Smooth muscle cell (in vitro differentiated cells): ENCODE data around the gene UQCC3. TPM values are rescaled to one million over a fixed set of nuclear protein-coding genes. Genes with fewer than 3 reads are reported as not detected.

Source experiments
- DNase-seq: peaks from one replicate; lab custom pipeline; 2025; ENCODE audit not compliant: unreplicated experiment; lab: John Stamatoyannopoulos, UW
- H2AFZ ChIP-seq: fragments of 200-600 bp; sonication (generic); 2 replicates; pipeline ENCODE4 v1.6.0; 2016; ENCODE audit warnings: antibody characterized with exemption, low read depth, mild to moderate bottlenecking
- H3F3A ChIP-seq: fragments of 200-600 bp; sonication (generic); 2 replicates; pipeline ENCODE4 v1.6.0; 2017; ENCODE audit warnings: antibody characterized with exemption, low read depth
- H3K27ac ChIP-seq: fragments of 200-600 bp; sonication (generic); 2 replicates; pipeline ENCODE4 v1.5.1; 2016; ENCODE audit warnings: low read depth, mild to moderate bottlenecking
- H3K27me3 ChIP-seq: fragments of 200-600 bp; sonication (generic); 2 replicates; pipeline ENCODE4 v1.6.1; 2016; ENCODE audit warnings: low read depth, mild to moderate bottlenecking
- H3K36me3 ChIP-seq: fragments of 200-600 bp; sonication (generic); 2 replicates; pipeline ENCODE4 v1.5.1; 2016; ENCODE audit warnings: low read depth
- H3K4me1 ChIP-seq: fragments of 200-600 bp; sonication (generic); 2 replicates; pipeline ENCODE4 v1.5.1; 2016; ENCODE audit warnings: low read depth
- H3K4me2 ChIP-seq: fragments of 200-600 bp; sonication (generic); 2 replicates; pipeline ENCODE4 v1.6.0; 2016; ENCODE audit warnings: mild to moderate bottlenecking
- H3K4me3 ChIP-seq: fragments of 200-600 bp; sonication (generic); 2 replicates; pipeline ENCODE4 v1.5.1; 2016; ENCODE audit warnings: mild to moderate bottlenecking
- H3K79me2 ChIP-seq: fragments of 200-600 bp; sonication (generic); 2 replicates; pipeline ENCODE4 v1.6.0; 2016; ENCODE audit warnings: low read depth, mild to moderate bottlenecking
- H3K9ac ChIP-seq: fragments of 200-600 bp; sonication (generic); 2 replicates; pipeline ENCODE4 v1.6.0; 2016; ENCODE audit warnings: low read depth
- H3K9me3 ChIP-seq: fragments of 200-600 bp; sonication (generic); replicated peaks from 2 replicates; pipeline ENCODE4 v1.5.1; 2016; ENCODE audit warnings: low read depth
- H4K20me1 ChIP-seq: fragments of 200-600 bp; sonication (generic); 2 replicates; pipeline ENCODE4 v1.6.0; 2016; ENCODE audit warnings: low read depth
- WGBS: methylation state at CpG from one replicate; pipeline ENCODE4 v1.1.7; 2016; ENCODE audit warnings: low lambda C conversion rate; 5-methylcytosine and 5-hydroxymethylcytosine counted together
- polyA plus RNA-seq: library from polyadenylated mRNA; unstranded; fragments of >200 nt; fragmentation: Nextera tagmentation; extraction: Ambion mirVana; gene quantifications from 2 replicates; pipeline ENCODE4 v1.2.1, GENCODE V29; 2016
- total RNA-seq: library from RNA; depleted of rRNA; stranded (reverse); fragments of >200 nt; gene quantifications from 2 replicates; pipeline ENCODE4 v1.2.3, GENCODE V29; 2014
- TF ChIP-seq, protein P1 (sequence below): fragments of 200-600 bp; sonication (generic); IDR thresholded peaks from 2 replicates; pipeline ENCODE4 v1.5.1; 2017; ENCODE audit warnings: borderline replicate concordance, mild to moderate bottlenecking, antibody characterized with exemption; ENCODE audit not compliant: insufficient read depth, poor library complexity, severe bottlenecking

The UQCC3 gene
- total and polyA plus RNA-seq, 2 experiments from 2014 or later, result 7.7 to 14.4 TPM

DNA sequence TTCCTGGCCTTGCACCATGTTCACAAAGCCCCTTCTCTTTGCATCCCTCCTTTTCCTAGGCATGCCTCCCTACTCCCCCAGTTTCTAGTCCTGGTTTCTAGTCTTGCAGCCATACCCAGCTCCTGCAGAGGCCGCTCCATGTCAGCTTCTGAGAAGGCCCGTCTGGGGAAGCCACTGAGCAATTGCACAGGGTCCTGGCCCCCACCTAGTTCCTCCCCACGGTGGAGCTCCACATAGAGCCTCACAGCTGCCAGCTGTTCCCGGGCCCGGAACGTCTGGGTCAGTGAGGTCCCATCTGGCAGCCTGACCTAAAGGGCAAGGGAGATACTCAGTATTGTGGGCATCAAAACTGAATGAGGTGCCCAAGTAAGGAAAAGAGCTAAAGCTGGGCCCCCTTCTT, 5.2 kb downstream of the UQCC3 start:
- H3K27me3 ChIP-seq, result no peaks in the 10 kb centered on the region
- no peaks in the 10 kb centered on the region for H3K9me3 ChIP-seq
- WGBS, result 87% methylated on average over 6 of the region's 6 CpGs
- H3K4me2 ChIP-seq, result no peak overlapping the region
- DNase-seq, result no peak
- H4K20me1 ChIP-seq, result no peaks in the 10 kb centered on the region
- TF ChIP-seq, protein P1, sequence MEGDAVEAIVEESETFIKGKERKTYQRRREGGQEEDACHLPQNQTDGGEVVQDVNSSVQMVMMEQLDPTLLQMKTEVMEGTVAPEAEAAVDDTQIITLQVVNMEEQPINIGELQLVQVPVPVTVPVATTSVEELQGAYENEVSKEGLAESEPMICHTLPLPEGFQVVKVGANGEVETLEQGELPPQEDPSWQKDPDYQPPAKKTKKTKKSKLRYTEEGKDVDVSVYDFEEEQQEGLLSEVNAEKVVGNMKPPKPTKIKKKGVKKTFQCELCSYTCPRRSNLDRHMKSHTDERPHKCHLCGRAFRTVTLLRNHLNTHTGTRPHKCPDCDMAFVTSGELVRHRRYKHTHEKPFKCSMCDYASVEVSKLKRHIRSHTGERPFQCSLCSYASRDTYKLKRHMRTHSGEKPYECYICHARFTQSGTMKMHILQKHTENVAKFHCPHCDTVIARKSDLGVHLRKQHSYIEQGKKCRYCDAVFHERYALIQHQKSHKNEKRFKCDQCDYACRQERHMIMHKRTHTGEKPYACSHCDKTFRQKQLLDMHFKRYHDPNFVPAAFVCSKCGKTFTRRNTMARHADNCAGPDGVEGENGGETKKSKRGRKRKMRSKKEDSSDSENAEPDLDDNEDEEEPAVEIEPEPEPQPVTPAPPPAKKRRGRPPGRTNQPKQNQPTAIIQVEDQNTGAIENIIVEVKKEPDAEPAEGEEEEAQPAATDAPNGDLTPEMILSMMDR, result no peak
- H3K79me2 ChIP-seq, result peaks cover 24% of the 10 kb centered on the region
- peaks cover 27% of the 10 kb centered on the region for H3F3A ChIP-seq
- H3K36me3 ChIP-seq, result no peaks in the 10 kb centered on the region
- H2AFZ ChIP-seq, result no peak overlapping the region
- H3K9ac ChIP-seq, result no peak overlapping the region
- H3K27ac ChIP-seq, result no peak overlapping the region
- no peak overlapping the region for H3K4me3 ChIP-seq
- peaks cover 7% of the 10 kb centered on the region for H3K4me1 ChIP-seq

- no peak overlapping the region for H3K4me3 ChIP-seq
- no peak for DNase-seq
These were observed 5.7 kb downstream of the UQCC3 start for GRCh38 chr11:62677156-62677555.

GRCh38 chr11:62677714-62678113, 6.2 kb downstream of the UQCC3 start:
- Histone ChIP-seq H3K36me3 (no peaks in the 10 kb centered on the region), H3K27ac (peak overlapping the region; percentile 72), H3K4me1 (peaks cover 7% of the 10 kb centered on the region), H4K20me1 (no peaks in the 10 kb centered on the region), H3K9me3 (no peaks in the 10 kb centered on the region), H2AFZ (no peak overlapping the region), H3K9ac (peak overlapping the region; percentile 95), H3K27me3 (no peaks in the 10 kb centered on the region), H3K4me3 (peak overlapping the region; percentile 92), H3K4me2 (peak overlapping the region; percentile 91), H3F3A (peaks cover 27% of the 10 kb centered on the region), H3K79me2 (peaks cover 24% of the 10 kb centered on the region)
- TF ChIP-seq, protein P1, result no peak
- WGBS, result 93% methylated on average over 15 of the region's 15 CpGs
- DNase-seq, result no peak

More at GRCh38 chr11:62677156-62677555, 5.7 kb downstream of the UQCC3 start:
- H4K20me1 ChIP-seq, result no peaks in the 10 kb centered on the region
- no peaks in the 10 kb centered on the region for H3K36me3 ChIP-seq
- TF ChIP-seq, protein P1, result no peak
- peak overlapping the region; percentile 10 for H3K27ac ChIP-seq
- no peaks in the 10 kb centered on the region for H3K27me3 ChIP-seq
- peaks cover 7% of the 10 kb centered on the region for H3K4me1 ChIP-seq
- H3F3A ChIP-seq, result peaks cover 27% of the 10 kb centered on the region
- H3K9ac ChIP-seq, result peak overlapping the region; percentile 9
- H3K4me2 ChIP-seq, result no peak overlapping the region
- no peaks in the 10 kb centered on the region for H3K9me3 ChIP-seq
- WGBS, result 94% methylated on average over 6 of the region's 6 CpGs
- H3K79me2 ChIP-seq, result peaks cover 24% of the 10 kb centered on the region
- H2AFZ ChIP-seq, result no peak overlapping the region

DNA sequence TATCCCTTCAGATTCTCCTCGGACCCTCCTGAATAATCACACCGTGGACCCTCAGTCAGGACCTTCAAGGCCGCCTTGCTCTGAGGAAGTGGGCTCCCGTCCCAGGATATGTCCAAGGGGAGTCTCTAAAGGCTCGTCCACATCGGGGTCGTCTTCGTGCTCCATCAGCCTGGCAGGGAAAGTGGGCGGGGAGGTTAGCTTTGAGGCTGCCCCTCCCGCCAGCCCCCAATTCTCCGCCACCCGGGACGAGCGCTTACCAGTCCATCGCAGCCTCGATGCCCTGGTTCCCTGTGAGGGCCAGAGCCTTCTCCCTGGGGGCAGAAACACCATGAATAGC, 6.9 kb downstream of the UQCC3 start:
- Histone ChIP-seq H3K36me3 (no peaks in the 10 kb centered on the region), H2AFZ (peak overlapping the region; percentile 37), H3K4me2 (peak overlapping the region; percentile 91), H3K4me1 (peaks cover 7% of the 10 kb centered on the region), H3F3A (peaks cover 27% of the 10 kb centered on the region), H3K27ac (peak overlapping the region; percentile 72), H3K9me3 (no peaks in the 10 kb centered on the region), H3K4me3 (peak overlapping the region; percentile 92), H3K27me3 (no peaks in the 10 kb centered on the region), H4K20me1 (no peaks in the 10 kb centered on the region), H3K9ac (peak overlapping the region; percentile 95), H3K79me2 (peaks cover 24% of the 10 kb centered on the region)
- TF ChIP-seq, protein P1, result no peak
- DNase-seq, result no peak
- 10% methylated on average over 13 of the region's 16 CpGs for WGBS
